Activated CD4-positive, alpha-beta T cell treated with anti-CD3 and anti-CD28 coated beads, Interleukin-2, amount 50 U/mL, for 1 hour (primary cell): ENCODE results near the gene KCNH8.
"Not testable (repeated sequence)": the region's sequence is repeated elsewhere in the genome, so short reads cannot be mapped to it uniquely, and the experiment has no call there.

ENCODE experiments used
- DNase-seq: peaks from one replicate; pipeline ENCODE4 v3.0.0-alpha.2; 2020

KCNH8 gene

GRCh38 chr3:19183584-19183983 is 35.3 kb downstream of the KCNH8 start:
- no peak for DNase-seq

GRCh38 chr3:19190126-19190525 is 41.8 kb downstream of the KCNH8 start:
- no peak for DNase-seq

GRCh38 chr3:19190602-19191001 is 42.3 kb downstream of the KCNH8 start:
- DNase-seq: no peak

GRCh38 chr3:19199131-19199530 is 50.8 kb downstream of the KCNH8 start:
- DNase-seq: no peak

- no peak for DNase-seq
Observed at GRCh38 chr3:19202303-19202702, 54.0 kb downstream of the KCNH8 start.

- no peak for DNase-seq
Observed at GRCh38 chr3:19202754-19203153, 54.4 kb downstream of the KCNH8 start.

GRCh38 chr3:19206540-19206939 is 58.2 kb downstream of the KCNH8 start:
- no peak for DNase-seq

- DNase-seq: no peak
Observed at GRCh38 chr3:19213603-19214220, 65.4 kb downstream of the KCNH8 start.

- DNase-seq: no peak
Observed at GRCh38 chr3:19215427-19215826, 67.1 kb downstream of the KCNH8 start.

- no peak for DNase-seq
Observed at GRCh38 chr3:19216669-19217337, 68.5 kb downstream of the KCNH8 start.

GRCh38 chr3:19220311-19220710 is 72.0 kb downstream of the KCNH8 start:
- DNase-seq: no peak

GRCh38 chr3:19221081-19221480 is 72.8 kb downstream of the KCNH8 start:
- DNase-seq: no peak

GRCh38 chr3:19226479-19226878 is 78.2 kb downstream of the KCNH8 start:
- DNase-seq: no peak

GRCh38 chr3:19228167-19228566 is 79.9 kb downstream of the KCNH8 start:
- no peak for DNase-seq

GRCh38 chr3:19229086-19229485 is 80.8 kb downstream of the KCNH8 start:
- no peak for DNase-seq

GRCh38 chr3:19229881-19230280 is 81.6 kb downstream of the KCNH8 start:
- not testable (repeated sequence) for DNase-seq

GRCh38 chr3:19231792-19232461 is 83.6 kb downstream of the KCNH8 start:
- no peak for DNase-seq

- DNase-seq: no peak
Observed at GRCh38 chr3:19232566-19232965, 84.3 kb downstream of the KCNH8 start.

GRCh38 chr3:19233882-19234784 is 85.8 kb downstream of the KCNH8 start:
- DNase-seq: not testable (repeated sequence)

GRCh38 chr3:19248143-19248542 is 99.8 kb downstream of the KCNH8 start:
- DNase-seq: no peak

- DNase-seq: no peak
Observed at GRCh38 chr3:19248767-19249166, 100.5 kb downstream of the KCNH8 start.

GRCh38 chr3:19250959-19251610 is 102.8 kb downstream of the KCNH8 start:
- DNase-seq: no peak

- no peak for DNase-seq
Observed at GRCh38 chr3:19254189-19254588, 105.9 kb downstream of the KCNH8 start.
